AG09309 (cell line): Measurements from ENCODE around the gene NINJ2.

Experiments used
- DNase-seq: peaks from one replicate; pipeline ENCODE4 v3.0.0-alpha.2; 2010; ENCODE audit warnings: low read depth
- H3K4me3 ChIP-seq: 2 replicates; pipeline ENCODE4 v1.5.1; 2011; ENCODE audit warnings: mild to moderate bottlenecking, low read depth, low read length, moderate library complexity; ENCODE audit not compliant: control insufficient read depth
- CTCF ChIP-seq: IDR thresholded peaks from 2 replicates; pipeline ENCODE4 v1.5.1; 2011; ENCODE audit warnings: mild to moderate bottlenecking, low read depth, low read length, inconsistent platforms; ENCODE audit not compliant: insufficient read depth, control insufficient read depth; ENCODE audit errors: missing control alignments

The NINJ2 gene

DNA sequence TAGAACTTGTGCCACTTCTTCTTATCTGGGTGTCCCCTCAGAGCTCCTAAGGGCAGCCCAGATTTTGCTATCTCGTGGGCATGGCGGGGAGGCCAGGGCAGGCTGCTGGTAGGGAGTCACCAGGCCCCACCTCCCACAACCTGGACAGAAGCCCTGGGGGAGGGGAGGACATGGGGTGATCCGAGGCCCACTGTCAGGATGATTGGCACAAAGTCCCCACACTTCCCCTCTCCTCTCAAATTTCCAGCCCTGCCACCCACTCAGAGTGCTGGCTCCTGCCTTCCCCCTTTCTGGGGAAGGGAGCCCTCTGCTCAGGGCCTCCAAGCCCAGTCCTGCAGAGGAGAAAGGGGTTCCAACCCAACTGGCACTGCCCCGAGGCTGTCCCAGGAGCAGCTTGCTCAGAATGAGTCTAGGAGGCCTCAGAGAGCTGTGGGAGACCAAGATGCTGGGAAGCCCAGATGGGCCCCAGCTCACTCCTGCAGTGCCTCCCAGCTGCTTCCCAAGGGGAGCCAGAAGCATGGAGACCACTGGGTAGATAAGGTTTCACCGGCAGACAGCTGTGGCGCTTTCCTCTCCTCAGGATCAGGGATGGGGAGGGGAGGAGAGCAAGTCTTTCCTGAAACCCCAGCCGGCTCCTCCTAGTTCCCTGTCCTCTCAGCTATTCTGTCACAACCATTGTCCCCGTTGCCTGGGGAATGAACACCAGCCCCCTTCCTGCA is 120.7 kb downstream of the NINJ2 start:
- no peak overlapping the region for H3K4me3 ChIP-seq
- TF ChIP-seq CTCF = no peak
- DNase-seq = no peak

- no peak for TF ChIP-seq CTCF
- no peak overlapping the region for H3K4me3 ChIP-seq
- DNase-seq = no peak
Measured at GRCh38 chr12:541676-542324, 121.4 kb downstream of the NINJ2 start.

DNA sequence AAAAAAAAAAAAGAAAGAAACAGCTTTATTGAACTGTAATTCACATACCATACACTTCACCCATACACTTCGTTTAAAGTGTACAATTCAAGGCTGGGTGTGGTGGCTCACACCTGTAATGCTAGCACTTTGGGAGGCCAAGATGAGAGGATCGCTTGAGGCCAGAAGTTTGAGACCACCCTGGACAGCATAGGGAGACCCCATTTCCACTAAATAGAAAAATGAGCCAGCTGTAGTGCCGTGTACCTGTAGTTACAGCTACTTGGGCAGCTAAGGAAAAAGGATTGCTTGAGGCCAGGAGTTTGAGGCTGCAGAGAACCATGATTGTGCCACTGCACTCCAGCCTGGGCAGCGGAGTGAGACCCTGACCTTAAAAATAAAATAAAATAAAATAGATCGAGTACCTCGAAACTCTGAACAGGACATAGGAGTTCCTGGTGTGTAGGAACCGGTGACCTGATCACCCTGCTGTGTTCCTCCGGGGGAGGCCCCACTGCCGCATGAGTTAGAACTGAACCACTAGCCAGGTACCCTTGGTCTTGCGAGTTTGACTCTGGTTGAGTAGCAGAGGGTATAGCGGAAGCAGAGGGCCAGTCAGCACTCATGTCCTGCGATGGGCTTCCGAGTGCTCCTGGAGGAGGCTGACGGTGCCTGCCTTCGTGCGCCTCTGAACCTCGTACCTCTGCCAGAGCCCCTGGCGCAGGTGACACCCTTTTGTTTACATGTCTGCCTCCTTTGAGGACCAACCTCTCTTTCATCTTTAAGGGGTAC is 123.5 kb downstream of the NINJ2 start:
- H3K4me3 ChIP-seq = no peak overlapping the region
- TF ChIP-seq CTCF = no peak
- DNase-seq = no peak

DNA sequence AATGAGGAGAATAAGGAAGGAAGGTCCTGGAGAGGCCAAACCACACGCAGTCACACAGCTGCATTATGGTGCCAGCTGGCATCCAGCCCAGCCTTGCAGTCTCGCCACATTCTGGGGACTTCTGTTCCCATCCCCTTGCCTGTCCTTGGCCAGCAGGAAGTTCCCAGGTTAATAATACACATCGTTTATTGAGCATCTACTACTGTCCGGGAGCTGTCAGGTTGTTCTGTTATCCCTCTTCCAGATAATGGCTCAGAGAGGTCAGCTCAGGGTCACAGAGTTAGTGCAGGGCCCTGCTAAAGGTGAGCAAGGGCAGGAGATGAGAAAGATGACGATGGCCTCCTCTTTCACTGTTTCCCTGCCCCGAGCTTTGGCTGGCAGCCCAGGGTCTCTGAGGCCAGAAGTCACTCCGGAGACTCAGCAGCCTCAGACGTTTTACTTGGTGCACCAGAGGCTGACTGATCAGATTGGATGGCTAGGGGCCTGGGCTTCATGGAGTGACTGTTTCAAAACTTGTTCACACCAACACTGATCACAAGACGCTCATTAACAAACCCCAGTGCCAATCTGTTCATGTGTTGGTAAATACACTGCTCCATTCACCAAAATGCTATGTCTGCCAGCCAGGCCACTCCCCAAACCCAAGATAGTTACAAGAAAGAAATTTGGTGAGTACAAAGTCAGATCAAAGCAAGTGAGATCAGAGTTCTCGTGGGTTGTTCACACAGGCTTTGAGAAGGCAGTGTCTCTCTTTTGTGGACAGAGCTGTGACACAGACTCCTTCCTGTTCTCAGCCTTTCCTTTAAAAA is 124.3 kb downstream of the NINJ2 start:
- no peak overlapping the region for H3K4me3 ChIP-seq
- no peak for TF ChIP-seq CTCF
- no peak for DNase-seq

DNA sequence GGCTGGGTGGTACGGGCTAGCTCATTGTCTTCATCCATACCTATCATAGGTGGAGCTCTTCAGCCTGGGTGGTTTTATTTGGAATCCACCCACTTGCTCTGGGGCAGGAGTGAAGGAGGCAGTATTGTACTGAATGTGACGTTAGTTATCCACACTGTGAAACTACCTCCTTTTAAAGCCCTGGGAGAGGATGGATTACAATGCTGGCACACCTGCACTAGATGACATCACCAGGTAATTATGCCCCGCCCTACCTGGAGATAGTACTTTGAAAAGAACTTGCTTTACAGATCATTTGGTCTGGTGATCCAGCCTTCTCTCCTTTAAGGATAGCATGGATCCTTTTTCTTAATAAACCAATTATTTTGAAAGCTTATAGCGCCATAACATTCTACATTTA is 125.5 kb downstream of the NINJ2 start:
- no peak for TF ChIP-seq CTCF
- DNase-seq = no peak
- H3K4me3 ChIP-seq = no peak overlapping the region

GRCh38 chr12:536751-537245 is 126.4 kb downstream of the NINJ2 start:
- no peak for DNase-seq
- no peak overlapping the region for H3K4me3 ChIP-seq
- TF ChIP-seq CTCF = no peak
